Pulmonary artery endothelial cell (primary cell): ENCODE measurements around the gene TMUB1. TPM values are rescaled to one million over a fixed set of nuclear protein-coding genes. Genes with fewer than 3 reads are reported as not detected.

ENCODE experiments used
- DNase-seq: peaks from one replicate; pipeline ENCODE4 v3.0.0-alpha.2; 2011; ENCODE audit warnings: low read depth, low spot score
- total RNA-seq: library from RNA; depleted of rRNA; stranded (reverse); fragments of >200 nt; gene quantifications from 2 replicates; pipeline ENCODE4 v1.2.3, GENCODE V29; 2014

Gene TMUB1
- total RNA-seq, 1 donor from 2014 or later, result 19.6 TPM

DNA sequence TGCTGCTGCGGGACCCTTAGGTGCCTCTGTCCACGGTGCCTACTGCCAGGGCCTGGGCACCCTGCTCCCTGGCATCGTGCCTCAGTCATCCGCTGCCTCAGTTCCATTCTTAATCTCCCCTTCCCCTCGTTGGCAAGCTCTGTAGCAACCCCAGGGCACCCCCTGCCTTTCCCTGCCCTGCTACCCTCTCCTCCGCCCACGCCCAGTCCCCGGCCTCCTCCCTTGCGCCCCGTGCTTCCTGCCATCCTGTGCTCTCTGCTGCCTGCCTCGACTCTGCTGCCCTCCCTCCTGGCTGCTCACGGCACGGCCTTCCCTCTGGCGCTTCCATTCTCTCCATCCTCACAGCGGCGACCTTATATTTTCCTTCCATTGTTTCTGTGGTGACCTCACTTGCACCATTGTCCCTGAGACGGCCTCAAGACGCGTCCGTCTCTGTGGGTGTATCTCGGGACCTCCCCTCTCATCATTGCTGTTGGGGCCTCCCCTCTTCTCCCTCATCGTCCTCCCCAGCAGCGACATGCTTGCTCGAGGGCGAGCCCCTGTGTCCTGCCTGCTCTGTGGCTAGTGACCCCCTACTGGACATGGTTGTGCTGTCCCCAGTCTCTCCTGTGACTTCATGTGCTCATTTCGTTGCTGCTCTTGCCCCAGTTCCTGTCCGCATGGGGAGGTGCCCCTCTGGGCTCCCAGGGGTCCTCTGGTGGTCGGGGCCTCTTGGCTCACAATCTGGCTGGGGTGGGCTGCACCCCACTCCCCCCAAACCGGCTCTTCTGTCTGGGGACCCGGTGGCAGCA is 38.3 kb upstream of the TMUB1 start:
- no peak for DNase-seq

DNA sequence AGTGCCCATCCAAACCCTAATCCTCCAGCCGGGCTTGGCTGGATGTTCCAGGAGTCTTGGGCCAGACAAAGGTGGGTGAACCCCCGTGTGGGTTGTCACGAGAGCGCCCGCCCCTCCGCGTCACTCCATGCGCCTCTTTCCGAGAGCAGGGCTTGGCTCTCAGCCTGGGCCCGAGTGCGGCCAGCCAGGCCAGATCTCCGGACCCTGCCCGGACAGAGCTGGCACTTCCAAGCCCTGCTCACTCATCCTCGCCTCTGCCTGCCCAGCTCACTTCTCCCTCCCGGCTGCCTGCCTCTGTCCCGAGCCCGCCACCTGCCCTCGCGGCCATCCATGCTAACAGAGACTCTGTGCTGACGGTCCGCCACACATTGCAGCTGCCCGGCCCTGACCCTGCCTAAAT is 37.6 kb upstream of the TMUB1 start:
- no peak for DNase-seq

DNA sequence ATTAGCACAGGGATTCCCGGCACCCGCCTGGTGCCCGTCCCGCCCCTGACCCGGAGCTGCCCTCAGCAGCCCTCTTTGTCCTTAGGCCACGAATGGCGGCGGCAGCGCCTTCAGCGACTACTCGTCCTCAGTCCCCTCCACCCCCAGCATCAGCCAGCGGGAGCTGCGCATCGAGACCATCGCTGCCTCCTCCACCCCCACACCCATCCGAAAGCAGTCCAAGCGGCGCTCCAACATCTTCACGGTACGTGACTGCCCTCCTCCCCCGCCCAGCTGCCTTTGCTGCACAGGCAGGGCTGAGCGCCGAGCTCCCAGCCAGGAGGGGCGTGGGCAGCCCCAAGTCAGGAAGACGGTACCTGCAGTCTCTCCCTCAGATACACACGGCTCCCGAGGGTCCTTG is 36.6 kb upstream of the TMUB1 start:
- DNase-seq, result no peak

DNA sequence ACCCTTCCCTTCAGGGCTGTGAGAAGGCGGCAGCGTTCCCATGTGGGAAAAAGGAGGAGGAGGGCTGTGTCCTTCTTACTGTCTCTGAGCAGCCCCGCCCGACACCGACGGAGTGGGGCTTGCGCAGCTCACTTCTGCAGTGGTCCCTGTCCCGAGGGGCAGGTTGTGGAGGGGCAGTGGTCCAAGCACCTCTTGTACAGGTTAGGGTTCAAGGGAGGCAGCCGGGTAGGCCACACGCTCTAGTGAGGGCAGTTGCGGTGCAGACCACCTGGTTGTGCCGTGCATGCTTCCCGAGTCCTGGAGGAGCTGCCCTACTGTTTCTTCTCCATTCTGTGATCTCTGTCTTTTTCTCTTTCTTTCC is 35.7 kb upstream of the TMUB1 start:
- DNase-seq, result no peak

DNA sequence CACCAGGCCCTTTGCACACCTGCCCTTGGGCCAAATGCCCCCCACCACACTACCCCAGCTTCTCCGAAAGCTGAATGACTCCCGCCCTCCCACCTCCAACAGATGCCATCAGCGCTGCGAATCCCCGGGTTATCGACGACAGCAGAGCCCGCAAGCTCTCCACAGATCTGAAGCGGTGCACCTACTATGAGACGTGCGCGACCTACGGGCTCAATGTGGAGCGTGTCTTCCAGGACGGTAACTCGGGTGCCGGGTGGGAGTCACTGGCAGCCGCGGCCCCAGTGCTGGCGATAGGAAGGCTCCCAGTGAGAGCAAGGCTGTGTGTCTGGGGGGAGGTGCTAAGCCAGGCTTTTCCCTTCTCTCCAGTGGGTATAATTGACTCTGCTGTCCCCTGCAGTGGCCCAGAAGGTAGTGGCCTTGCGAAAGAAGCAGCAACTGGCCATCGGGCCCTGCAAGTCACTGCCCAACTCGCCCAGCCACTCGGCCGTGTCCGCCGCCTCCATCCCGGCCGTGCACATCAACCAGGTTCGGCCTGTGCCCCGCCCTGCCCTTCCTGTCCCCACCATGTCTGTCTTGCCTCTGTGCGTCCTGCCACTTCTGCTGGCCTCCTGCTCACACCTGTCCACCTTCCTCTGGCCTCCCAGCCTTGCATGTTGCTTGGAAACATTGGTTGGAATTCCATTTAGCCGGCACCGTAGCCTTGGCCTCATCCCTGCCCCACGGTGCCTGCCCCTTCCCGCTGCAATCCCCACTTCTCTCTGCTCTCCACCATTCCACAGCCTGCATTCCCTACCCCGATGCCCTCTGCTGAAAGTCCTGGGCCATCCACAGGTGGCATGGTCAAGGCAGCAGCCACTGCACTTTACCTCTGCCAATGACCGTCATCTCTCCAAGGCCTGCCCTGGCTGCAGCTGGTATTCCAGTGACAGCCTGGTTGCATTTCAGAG is 35.1 kb upstream of the TMUB1 start:
- DNase-seq, result no peak

DNA sequence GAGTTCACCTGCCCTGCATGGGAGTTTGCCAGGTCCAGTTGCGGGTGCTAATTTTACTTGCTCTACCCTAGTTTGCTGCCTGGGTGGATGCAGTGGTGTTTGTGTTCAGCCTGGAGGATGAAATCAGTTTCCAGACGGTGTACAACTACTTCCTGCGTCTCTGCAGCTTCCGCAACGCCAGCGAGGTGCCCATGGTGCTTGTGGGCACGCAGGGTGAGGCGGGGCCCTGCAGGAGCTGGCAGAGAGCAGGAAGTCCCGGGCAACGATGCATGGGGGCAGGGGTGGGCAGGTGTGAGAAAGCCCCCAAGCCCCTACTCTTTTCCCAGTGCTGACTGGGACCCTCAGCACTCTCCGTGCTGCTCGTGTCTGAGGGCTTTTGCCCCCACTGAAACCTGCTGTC is 34.3 kb upstream of the TMUB1 start:
- no peak for DNase-seq

DNA sequence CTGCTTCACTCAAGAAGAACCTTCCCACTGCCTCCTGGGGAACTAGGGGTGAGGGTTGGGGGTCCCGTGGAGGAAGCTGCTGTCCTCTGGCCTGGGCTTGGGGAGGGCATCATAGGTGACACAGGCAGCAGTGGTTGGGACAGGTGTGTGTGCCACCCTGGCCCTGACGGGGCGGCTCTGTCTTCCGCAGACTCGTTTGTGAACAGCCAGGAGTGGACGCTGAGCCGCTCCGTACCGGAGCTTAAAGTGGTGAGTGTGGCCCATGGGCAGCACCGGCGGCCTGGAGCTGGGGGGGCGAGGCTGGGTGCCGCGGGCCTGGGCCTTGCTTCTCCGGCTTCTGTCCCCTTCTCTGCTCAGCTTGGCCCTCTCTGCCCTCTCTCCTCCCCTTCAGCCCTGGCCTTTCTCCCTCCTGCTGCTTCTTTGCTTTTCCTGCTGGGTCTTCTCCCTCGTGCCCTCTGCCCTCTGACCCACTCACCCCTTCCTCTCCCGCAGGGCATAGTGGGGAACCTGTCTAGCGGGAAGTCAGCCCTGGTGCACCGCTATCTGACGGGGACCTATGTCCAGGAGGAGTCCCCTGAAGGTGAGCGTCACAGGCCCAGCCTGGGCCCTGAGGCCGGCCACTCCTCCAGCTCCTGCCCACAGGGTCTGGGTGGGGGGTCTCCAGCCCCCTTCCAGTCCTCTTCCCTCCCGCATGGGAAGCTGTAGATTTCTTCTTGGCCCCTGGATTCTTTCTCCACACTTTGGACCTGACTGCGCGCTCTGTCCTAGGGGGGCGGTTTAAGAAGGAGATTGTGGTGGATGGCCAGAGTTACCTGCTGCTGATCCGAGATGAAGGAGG is 33.5 kb upstream of the TMUB1 start:
- no peak for DNase-seq

DNA sequence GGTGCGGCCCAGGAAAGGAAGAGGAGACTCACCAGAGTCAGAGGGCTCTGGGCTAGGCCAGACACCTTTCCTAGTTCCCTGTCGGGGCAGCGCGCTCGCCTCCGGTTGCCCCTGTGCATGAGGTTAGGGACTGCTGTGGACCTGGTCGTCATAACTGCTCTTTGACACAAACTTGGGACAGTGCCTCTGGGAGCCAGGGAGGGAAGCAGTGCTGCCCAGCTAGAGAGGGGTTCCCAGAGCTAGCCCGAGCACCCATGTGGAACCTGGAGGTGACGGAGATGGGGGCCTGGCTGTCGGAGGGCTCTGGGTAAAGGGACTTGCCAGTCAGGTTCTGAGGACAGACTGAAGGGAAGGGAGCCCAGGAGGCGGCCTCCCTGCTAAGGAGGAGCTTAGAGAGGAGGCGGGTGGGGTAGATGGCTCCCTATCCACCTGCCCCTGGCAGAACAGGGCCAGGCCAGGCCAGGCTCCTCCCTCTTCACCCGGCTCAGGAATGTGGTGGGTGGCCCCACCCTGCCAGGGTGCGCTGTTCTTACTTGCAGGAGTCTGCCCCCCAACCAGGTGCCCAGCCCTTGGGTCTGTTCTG is 32.6 kb upstream of the TMUB1 start:
- no peak for DNase-seq

DNA sequence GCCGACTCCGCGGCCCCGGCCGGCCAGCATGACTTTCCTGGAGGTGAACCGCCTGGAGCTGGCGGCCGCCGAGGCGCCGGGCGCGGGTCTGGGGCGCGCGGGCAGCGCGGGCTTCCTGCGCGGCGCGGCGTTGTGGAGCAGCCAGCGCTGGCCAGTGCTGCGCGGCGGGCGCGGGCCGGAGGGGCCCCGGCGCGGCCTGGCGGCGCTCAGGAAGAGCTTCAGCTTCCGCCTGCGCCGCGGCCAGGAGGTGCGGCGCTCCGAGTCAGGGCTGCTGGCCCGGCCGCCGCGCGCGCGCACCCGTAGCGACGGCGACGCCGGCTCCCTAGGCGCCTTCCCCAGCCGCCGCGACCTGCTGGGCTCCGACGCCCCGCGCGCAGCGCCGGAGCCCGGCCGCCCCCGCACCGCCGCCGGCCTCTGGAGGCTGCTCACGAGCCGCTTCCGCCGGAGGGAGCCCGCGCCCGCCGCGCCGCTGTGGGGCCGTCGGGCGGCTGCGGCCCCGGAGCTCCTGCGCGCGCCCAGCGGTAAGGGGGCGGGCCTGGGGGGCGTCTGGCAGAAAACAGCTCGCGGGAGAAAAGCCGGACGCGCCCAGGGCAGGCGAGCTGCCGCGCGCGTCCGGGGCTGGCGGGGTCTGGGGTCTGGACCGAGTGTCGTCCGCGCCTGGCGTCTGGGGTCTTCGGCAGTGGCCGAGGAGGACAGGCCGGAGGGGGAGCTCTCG is 32.0 kb upstream of the TMUB1 start:
- no peak for DNase-seq

DNA sequence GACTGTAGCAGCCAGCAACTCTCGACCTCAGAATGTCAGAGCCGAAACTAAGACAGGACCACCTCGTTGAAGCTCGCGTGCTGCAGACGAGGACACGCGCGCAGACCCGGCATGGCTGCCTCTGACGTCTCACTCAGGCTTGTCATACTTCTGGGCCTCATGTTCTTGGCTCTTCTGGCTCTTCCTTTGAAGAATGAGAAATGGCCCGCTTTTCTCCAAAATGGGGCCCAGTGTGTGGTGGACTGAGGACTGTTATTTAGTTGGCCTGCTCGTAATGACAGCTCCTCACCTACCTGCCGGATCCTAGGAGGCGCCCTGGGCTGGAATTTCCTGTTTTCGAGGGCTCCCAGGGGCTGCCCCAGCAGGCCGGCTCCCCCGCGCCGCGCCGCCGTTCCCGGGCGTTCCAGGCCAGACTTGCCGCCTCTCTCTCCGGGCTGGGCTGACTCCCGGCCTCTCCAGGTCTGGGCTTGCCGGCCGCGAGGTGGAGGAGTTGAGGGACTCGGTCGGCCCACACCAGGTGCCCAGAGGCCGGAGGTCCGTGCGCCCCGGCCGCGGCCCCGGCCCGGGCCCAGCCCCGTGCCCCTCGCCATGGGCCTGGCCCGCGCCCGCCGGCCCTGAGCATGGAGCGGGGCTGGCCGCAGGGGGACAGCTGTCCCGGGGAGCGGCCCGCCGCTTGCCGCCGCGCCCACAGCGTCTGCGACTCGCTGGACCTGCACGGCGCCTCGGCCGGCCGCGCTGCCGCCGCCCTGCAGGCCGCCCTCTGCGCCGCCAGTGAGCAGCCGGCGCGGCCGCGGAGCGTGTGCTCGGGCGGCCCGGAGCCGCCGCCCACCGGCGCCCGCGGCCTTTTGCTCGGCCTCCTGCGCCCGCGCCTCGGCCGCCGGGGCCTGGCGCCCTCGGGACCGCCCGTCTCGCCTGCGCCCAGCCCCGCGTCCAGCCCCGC is 31.1 kb upstream of the TMUB1 start:
- DNase-seq, result no peak

DNA sequence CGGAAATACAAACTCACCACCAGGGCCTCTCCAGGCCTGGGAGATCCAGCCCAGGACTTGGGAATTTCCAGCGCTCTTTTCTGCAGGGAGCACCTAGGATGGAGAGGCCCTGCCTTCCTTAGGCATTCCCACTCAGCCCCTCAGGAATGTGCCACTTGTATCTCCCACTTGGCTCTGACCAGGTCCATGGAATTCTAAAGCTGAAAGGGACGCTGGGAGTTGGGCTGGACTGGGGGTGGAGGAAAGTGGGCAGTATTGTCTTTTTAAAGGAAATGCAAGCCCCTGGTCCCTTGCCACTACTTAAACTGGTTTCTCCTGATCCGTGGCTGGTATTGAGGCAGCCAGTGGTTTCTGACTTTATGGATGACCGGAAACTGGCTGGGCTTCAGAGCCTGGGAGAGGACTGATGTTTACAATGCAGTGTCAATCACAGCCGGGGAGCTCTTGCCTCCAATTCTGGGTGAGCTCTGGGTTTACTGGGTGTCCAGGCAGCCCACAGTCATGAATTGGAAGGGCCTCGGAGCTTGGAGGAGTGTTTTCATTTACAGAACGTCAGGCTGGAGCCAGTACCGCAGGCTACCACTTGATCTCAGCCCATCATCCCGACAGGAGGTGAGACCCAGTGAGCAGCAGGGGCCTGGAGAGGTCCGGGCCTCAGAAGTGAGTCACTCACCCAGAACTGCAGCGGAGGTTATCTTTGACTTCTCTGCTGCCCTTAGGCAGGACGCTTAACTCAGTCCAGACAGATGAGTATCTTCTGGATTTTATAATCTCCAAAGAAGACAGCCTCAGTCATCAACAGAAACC is 30.3 kb upstream of the TMUB1 start:
- DNase-seq, result no peak

GRCh38 chr7:151110941-151111645 is 27.8 kb upstream of the TMUB1 start:
- DNase-seq, result no peak

DNA sequence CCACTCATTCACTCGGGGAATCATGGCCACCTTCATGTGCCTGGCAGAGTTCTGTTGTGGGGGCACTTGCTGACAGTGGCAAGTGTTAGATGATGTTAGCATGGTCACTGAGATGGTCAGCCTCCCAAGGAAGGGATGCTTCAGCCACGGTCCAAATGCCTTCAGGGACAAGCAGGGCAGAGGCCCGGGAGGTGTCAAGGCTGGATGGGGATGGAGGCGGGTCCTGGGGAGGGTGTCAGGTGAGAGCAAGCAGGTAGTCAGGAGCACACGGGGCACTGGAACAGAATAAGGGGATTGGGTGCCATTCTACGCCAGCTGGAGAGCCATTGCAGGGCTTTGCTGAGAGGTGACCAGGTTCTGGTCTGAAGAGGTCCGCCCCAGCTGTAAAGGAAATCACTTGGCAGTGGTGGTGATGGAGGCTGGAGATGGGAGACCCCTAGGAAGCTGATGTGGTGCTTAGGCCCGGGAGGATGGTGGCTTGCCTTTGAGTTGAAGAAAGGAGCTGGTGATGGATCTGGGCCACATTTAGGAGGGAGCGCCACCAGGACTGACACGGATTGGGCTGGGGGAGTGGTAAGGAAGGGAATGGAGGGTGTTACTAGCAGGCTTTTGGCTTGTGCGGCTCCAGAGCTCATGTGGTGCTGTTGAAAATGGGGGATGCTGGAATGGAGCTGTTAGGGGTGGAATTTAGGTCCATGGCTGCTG is 27.1 kb upstream of the TMUB1 start:
- no peak for DNase-seq

- no peak for DNase-seq
Observed at GRCh38 chr7:151109094-151110048, 26.1 kb upstream of the TMUB1 start.

GRCh38 chr7:151107882-151108281 is 24.6 kb upstream of the TMUB1 start:
- DNase-seq, result no peak
